ENCODE data around the gene PRPF18.

DNA sequence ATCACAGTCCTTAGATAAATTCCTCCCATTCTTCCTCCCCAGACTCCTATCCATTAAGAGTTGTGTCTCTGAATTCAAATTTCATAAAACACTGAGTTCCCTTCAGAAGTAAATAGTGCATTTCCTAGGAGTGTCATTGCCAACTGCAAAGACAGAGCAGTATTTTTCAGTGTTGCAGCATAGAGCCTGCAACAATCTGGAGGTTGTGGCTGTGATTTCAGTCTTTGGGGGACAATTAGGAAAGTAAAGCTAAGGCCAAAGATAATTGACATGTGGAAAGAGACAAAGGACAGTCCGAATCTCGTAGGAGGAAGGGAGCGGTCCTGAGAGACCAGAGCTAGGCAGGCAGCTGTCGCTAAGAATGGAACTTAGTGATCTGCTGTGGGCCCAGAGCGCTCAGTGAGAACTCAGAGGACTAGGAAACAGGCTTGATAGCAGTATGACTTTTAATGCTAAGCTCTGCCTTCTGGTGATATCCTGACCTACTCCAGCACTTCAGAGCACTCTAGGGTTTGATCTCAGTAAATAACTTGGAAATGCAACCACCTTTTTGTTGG is 46.2 kb downstream of the PRPF18 start:
- TF ChIP-seq, protein P1, sequence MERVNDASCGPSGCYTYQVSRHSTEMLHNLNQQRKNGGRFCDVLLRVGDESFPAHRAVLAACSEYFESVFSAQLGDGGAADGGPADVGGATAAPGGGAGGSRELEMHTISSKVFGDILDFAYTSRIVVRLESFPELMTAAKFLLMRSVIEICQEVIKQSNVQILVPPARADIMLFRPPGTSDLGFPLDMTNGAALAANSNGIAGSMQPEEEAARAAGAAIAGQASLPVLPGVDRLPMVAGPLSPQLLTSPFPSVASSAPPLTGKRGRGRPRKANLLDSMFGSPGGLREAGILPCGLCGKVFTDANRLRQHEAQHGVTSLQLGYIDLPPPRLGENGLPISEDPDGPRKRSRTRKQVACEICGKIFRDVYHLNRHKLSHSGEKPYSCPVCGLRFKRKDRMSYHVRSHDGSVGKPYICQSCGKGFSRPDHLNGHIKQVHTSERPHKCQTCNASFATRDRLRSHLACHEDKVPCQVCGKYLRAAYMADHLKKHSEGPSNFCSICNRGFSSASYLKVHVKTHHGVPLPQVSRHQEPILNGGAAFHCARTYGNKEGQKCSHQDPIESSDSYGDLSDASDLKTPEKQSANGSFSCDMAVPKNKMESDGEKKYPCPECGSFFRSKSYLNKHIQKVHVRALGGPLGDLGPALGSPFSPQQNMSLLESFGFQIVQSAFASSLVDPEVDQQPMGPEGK (CRISPR knock-in tag; IDR thresholded peaks at IDR 0.05; ENCODE audit: borderline replicate concordance) = no peak
- TF ChIP-seq ZFP3 (CRISPR knock-in tag; IDR thresholded peaks at IDR 0.05) = no peak
- no peak for TF ChIP-seq PPARA (CRISPR knock-in tag; IDR thresholded peaks at IDR 0.05; ENCODE audit: borderline replicate concordance)

Data from SK-N-SH treated with all-trans-retinoic acid at 6 μM for 48 hours (cell line).